GM19193 (cell line): Measurements from ENCODE around the gene SYNE1.

Experiments
- POLR2A ChIP-seq: IDR thresholded peaks from 4 replicates; pipeline ENCODE4 v1.6.1; 2011; ENCODE audit not compliant: insufficient read depth, insufficient read length; ENCODE audit errors: extremely low read depth

SYNE1 gene

GRCh38 chr6:152532556-152533422, 104.4 kb downstream of the SYNE1 start:
- no peak for TF ChIP-seq POLR2A

DNA sequence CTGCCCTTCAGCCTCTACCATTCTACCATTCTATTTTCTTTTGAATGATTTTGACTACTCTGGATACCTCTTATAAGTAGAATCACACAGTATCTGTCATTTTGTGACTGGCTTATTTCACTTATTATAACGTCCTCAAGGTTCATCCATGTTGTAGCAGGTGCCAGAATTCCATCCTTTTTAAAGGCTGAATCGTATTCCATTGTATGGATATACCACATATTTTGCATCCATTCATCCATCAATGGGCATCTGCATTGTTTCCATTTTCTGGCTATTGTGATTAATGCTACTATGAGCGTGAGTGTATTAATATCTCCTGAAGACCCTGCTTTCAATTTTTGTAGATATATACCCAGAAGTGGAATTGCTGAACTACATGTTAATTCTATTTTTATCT, 105.5 kb downstream of the SYNE1 start:
- TF ChIP-seq POLR2A, result no peak

DNA sequence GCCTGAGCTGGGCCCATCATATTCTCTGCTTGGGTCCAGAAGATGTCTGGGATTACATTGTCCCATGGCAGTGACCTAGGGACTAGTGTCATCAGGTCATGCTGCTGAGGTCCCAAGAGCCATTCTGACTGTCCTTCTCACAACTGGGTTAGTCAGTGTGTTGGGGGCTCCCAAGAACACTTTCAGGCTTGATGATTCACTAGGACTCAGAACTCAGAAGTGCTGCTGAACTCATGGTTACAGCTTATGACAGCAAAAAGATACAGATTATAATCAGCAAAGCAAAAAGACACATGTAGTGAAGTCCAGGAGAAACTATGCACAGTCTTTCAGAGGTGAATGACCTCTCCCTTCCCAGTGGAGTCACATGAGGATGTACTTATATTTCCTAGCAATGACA, 107.8 kb downstream of the SYNE1 start:
- TF ChIP-seq POLR2A, result no peak

DNA sequence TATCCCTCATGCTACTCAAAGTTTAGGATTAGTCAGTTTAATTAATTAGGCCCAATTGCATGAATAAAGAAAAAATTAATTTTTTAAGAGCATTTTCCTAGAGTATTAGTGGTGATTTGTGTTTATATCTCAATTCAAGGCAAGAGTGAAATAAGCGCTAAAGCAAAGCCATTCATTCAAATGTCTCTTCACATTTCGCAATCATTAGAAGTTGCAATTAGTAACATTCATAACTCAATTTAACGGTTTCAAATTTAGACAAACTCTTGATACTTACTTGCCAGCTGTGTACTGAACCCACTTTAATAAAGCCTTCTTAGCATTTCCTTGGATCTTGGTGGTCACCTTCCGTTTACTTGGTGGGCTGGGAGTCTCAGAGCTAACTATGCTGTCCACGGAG, 127.2 kb downstream of the SYNE1 start:
- no peak for TF ChIP-seq POLR2A

DNA sequence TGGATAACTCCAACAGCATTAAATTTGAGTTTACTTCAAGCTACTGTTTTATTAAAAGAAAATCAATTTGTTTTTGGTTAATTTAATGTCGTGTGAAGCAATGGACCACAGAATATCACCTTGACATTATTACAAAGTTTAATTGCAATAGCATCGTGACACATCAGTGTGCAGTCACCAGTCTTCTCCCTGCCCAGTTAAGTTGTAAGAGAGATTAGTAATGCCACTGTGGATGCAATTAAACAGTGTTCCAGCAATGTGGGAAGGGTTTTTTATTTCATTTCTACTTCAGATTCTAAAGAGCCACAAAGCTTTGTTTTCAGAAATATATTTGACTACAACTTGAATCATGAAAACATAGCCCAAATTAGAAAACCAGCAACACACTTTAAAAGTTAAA, 128.7 kb downstream of the SYNE1 start:
- TF ChIP-seq POLR2A, result no peak

- TF ChIP-seq POLR2A, result no peak
Measured at GRCh38 chr6:152503546-152503945, 133.6 kb downstream of the SYNE1 start.

GRCh38 chr6:152502421-152503188, 134.6 kb downstream of the SYNE1 start:
- no peak for TF ChIP-seq POLR2A

- TF ChIP-seq POLR2A, result no peak
Measured at GRCh38 chr6:152499931-152500330, 137.2 kb downstream of the SYNE1 start.

- no peak for TF ChIP-seq POLR2A
Measured at GRCh38 chr6:152496731-152497130, 140.4 kb downstream of the SYNE1 start.

DNA sequence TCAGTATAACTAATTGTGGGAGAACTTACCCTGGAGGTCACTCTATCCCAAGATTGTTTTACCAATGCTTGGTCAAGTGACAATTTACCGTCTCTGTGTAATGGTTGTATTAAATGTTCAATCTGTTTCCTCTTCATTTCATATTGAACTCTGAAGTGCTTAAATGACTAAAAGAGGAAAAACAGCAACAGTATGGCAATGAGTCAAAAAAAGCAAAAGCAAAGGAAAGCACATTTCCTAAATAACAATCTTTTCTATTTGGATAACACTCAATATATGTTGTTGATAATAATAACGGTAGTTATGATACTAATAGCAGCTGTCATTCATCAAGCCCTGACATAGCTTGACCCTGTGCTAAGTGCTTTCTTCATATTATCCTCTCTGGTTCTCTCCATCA, 152.4 kb downstream of the SYNE1 start:
- TF ChIP-seq POLR2A, result no peak

DNA sequence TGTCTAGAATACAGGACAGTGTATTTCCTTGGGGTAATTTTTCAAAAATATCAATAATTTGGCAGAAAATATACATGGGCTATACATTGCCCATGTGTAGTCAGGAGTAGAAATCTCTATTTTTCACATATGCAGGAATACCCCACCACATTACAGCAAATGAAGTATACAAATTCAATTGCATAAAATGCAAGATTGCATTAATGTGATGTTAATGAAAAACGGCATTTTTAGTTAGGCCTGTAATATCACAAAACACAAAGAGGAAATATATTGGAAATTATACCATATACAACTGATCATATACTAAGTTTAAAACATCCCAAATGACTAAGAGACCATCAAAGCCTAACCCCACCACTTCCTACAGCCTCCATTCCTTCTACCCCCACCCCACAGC, 154.9 kb downstream of the SYNE1 start:
- TF ChIP-seq POLR2A, result no peak

- no peak for TF ChIP-seq POLR2A
Measured at GRCh38 chr6:152478377-152479010, 158.7 kb downstream of the SYNE1 start.

DNA sequence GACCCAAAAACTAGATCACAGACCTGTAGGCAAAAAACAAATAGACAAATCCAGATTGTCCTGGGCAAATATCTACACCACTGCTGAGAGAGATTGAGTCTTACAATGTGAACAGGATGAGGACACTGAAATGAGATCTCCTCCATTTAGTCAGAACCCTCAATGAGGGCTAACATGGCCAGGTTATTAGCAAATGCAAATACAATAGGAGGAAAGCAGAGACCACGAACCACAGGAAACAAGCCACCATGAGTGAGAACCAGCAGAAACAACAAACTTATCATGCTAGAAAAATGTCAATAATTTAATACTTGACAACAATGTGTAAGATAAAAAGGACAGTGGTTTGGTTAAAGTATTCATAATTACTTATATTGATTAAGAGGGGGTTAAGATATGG, 162.8 kb downstream of the SYNE1 start:
- no peak for TF ChIP-seq POLR2A

- no peak for TF ChIP-seq POLR2A
Measured at GRCh38 chr6:152472325-152472724, 164.8 kb downstream of the SYNE1 start.

GRCh38 chr6:152471456-152472265, 165.5 kb downstream of the SYNE1 start:
- TF ChIP-seq POLR2A, result no peak
